GM13976 (cell line): ENCODE results near the gene TP53BP2.

Experiments used
- DNase-seq: peaks from one replicate; pipeline ENCODE4 v3.0.0; 2012; ENCODE audit warnings: low spot score
- in situ Hi-C: fragments of 300-500 bp; cut with MboI; formaldehyde crosslinking; loops from one replicate; pipeline ENCODE4 v1.12.0; 2022; ENCODE audit warnings: low sequenced_read_pairs, mixed read lengths, inconsistent platforms; ENCODE audit not compliant: unreplicated experiment
- TF ChIP-seq, protein P1 (sequence below): IDR thresholded peaks from 2 replicates; pipeline ENCODE4 v1.5.1; 2012; ENCODE audit warnings: borderline replicate concordance, mild to moderate bottlenecking; ENCODE audit not compliant: insufficient read depth; ENCODE audit errors: extremely low read depth, missing control alignments, control extremely low read depth

Gene TP53BP2

DNA sequence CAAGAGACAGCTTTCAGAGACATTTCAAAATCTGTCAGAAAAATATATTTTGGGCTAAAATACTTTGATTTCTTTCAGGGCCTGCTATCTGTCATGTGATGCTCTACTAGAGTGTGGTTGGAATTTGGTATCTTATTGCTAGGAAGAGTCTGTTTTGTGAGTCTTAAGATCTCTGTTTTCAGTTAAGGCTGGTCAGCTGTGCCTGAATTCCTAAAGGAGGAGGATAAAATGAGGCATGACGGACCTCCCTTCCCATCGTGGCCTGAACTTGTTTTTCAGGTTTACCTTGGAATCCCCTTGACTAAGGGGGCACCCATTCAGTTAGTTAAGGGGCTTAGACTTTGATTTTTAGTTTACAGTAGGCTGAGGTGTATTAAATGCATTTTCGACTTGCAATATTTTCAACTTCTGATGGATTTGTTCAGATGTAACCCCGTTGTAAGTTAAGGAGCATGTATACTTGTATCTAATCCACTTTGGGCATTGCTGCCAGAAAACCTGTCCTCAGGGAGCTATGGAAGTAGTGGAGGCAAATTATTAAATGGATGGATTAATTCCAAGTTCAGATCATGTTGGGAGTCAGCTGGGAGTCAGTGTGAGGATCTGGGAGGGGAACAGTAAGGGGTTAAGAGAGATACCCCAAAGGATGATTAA is 115.1 kb downstream of the TP53BP2 start:
- TF ChIP-seq, protein P1, sequence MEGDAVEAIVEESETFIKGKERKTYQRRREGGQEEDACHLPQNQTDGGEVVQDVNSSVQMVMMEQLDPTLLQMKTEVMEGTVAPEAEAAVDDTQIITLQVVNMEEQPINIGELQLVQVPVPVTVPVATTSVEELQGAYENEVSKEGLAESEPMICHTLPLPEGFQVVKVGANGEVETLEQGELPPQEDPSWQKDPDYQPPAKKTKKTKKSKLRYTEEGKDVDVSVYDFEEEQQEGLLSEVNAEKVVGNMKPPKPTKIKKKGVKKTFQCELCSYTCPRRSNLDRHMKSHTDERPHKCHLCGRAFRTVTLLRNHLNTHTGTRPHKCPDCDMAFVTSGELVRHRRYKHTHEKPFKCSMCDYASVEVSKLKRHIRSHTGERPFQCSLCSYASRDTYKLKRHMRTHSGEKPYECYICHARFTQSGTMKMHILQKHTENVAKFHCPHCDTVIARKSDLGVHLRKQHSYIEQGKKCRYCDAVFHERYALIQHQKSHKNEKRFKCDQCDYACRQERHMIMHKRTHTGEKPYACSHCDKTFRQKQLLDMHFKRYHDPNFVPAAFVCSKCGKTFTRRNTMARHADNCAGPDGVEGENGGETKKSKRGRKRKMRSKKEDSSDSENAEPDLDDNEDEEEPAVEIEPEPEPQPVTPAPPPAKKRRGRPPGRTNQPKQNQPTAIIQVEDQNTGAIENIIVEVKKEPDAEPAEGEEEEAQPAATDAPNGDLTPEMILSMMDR, result no peak
- DNase-seq, result no peak
- in situ Hi-C loops, result no loop called here

DNA sequence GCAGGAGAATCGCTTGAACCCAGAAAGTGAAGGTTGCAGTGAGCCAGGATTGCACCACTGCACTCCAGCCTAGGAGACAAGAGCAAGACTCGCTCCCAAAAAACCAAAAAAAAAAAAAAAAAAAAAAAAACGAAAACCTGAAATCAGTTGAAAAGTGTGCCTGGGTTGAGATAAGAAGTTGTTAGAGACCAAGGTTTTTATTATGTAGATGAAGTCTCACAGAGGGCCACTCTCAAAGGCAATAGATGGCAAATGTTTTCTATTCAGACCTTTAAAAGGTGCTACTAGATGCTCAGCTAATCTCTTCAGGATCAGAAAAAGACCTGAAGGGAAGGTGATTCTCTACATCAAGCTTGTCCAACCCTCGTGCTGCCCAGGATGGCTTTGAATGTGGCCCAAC is 115.8 kb downstream of the TP53BP2 start:
- DNase-seq, result no peak
- TF ChIP-seq, protein P1, result no peak
- in situ Hi-C loops, result no loop called here
